Uterus (tissue), 4 donors: ENCODE results near the gene PPP2R5A. TPM values are rescaled to one million over a fixed set of nuclear protein-coding genes. Genes with fewer than 3 reads are reported as not detected.

Experiments
- DNase-seq, 2 donors: peaks; one replicate each; pipeline ENCODE4 v3.0.0-alpha.2; 2019 to 2020
- H3K27ac ChIP-seq, 2 donors: fragments of 200-600 bp; sonication (generic); 1 replicate in 1 of 2; 2 replicates in 1 of 2; pipeline ENCODE4 v1.5.1; 2016 to 2018
- H3K27me3 ChIP-seq, 2 donors: fragments of 200-600 bp; sonication (generic); one replicate each; pipeline ENCODE4 v1.5.1; 2018 to 2019; ENCODE audit warnings: control low read depth in 1 of 2
- H3K36me3 ChIP-seq, 2 donors: fragments of 200-600 bp; sonication (generic); one replicate each; pipeline ENCODE4 v1.5.1; 2019; ENCODE audit warnings: control low read depth in 1 of 2
- H3K4me1 ChIP-seq, 2 donors: fragments of 200-600 bp; sonication (generic); one replicate each; pipeline ENCODE4 v1.5.1; 2018 to 2019; ENCODE audit warnings: control low read depth in 1 of 2
- H3K4me3 ChIP-seq, 2 donors: fragments of 200-600 bp; sonication (generic); 1 replicate in 1 of 2; 2 replicates in 1 of 2; pipeline ENCODE4 v1.5.1; 2018 to 2019; ENCODE audit warnings: mild to moderate bottlenecking in 1 of 2
- H3K9me3 ChIP-seq, 2 donors: fragments of 200-600 bp; sonication (generic); one replicate each; pipeline ENCODE4 v1.5.1; 2019; ENCODE audit warnings: control low read depth in 1 of 2
- CTCF ChIP-seq, 4 experiments: fragments of 200-600 bp in 2 of 4; fragments of 450-650 bp in 2 of 4; sonication (generic) in 2 of 4; IDR thresholded peaks; one replicate each; pipeline ENCODE4 v1.5.1; 2016 to 2019; ENCODE audit warnings: antibody characterized with exemption in 4 of 4, mild to moderate bottlenecking in 2 of 4, moderate library complexity in 1 of 4
- POLR2A ChIP-seq, 2 donors: fragments of 450-650 bp; IDR thresholded peaks; one replicate each; pipeline ENCODE4 v1.6.1; 2016; ENCODE audit warnings: antibody characterized with exemption in 2 of 2, mild to moderate bottlenecking in 1 of 2, moderate library complexity in 1 of 2
- intact Hi-C: fragments of 100-400 bp; cut with DNase I; formaldehyde crosslinking; loops from one replicate; pipeline ENCODE4 v1.15.1; 2023; ENCODE audit warnings: low total_unique reads
- total RNA-seq, 4 donors: library from RNA; depleted of rRNA in 3 of 4; stranded (reverse); fragments of >200 nt in 3 of 4; gene quantifications; one replicate each; pipeline versions ENCODE4 v1.1.0 to v1.2.4, GENCODE V29; 2014 to 2023
- donor health status: DM: yes; HTN: yes; CAD: no.

PPP2R5A gene
- total RNA-seq, 4 donors from 2014 or later: 14.9 to 44.4 (median 34.6) TPM

DNA sequence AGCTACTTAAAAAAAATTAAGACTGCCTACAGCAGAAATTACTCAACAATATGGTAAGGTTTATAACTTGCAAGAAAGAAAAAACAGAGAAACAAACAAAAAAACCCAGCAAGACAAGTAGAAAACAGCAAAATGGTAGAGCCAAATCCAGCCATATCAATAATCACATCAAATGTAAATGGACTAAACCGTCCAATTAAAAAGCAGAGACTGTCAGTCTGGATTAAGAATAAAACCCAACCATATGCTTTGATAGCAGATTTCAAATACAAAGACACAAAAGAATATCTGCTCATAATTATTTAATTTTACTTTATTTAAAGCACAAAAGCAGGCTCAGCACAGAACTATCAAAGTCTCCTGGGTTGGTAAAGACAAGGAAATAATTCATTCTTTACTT lies 112.0 kb downstream of the PPP2R5A start:
- TF ChIP-seq POLR2A (IDR thresholded peaks at IDR 0.05) (no peak), CTCF (IDR thresholded peaks at IDR 0.05) (no peak)
- H3K4me1 ChIP-seq: no peaks in the 10 kb centered on the region
- no peaks in the 10 kb centered on the region for H3K36me3 ChIP-seq
- H3K27me3 ChIP-seq: no peaks in the 10 kb centered on the region
- no peak for DNase-seq
- intact Hi-C loops: no loop called here
- H3K9me3 ChIP-seq: peaks cover 0 to 5% of the 10 kb centered on the region in 2 donors
- no peak overlapping the region for H3K27ac ChIP-seq
- no peak overlapping the region for H3K4me3 ChIP-seq

DNA sequence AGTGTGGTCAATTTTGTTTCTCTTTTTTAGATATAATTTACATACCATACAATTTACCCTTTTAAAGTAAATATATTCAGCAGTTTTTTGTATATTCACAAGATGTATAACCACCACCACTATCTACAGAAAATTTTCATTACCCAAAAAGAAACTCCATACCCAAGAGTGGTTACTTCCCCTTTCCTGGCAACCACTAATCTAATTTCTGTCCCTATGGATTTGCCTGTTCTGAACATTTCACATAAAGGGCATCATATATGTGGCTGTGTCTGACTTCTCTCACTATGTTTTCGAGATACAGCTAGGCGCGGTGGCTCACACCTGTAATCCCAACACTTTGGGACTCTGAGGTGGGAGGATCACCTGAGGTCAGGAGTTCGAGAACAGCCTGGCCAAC lies 115.8 kb downstream of the PPP2R5A start:
- no peak overlapping the region for H3K27ac ChIP-seq
- peaks cover 0 to 5% of the 10 kb centered on the region in 2 donors for H3K9me3 ChIP-seq
- intact Hi-C loops: no loop called here
- no peaks in the 10 kb centered on the region for H3K27me3 ChIP-seq
- no peak for TF ChIP-seq CTCF (IDR thresholded peaks at IDR 0.05)
- TF ChIP-seq POLR2A (IDR thresholded peaks at IDR 0.05): no peak
- no peak for DNase-seq
- no peaks in the 10 kb centered on the region for H3K4me1 ChIP-seq
- no peak overlapping the region for H3K4me3 ChIP-seq
- H3K36me3 ChIP-seq: no peaks in the 10 kb centered on the region

GRCh38 chr1:212401838-212402582 lies 116.8 kb downstream of the PPP2R5A start:
- intact Hi-C loops: no loop called here
- Histone ChIP-seq H3K27ac (no peak overlapping the region), H3K36me3 (no peaks in the 10 kb centered on the region), H3K4me1 (no peaks in the 10 kb centered on the region), H3K27me3 (no peaks in the 10 kb centered on the region), H3K9me3 (peaks cover 0 to 1% of the 10 kb centered on the region in 2 donors), H3K4me3 (no peak overlapping the region)
- no peak for TF ChIP-seq POLR2A (IDR thresholded peaks at IDR 0.05)
- TF ChIP-seq CTCF (IDR thresholded peaks at IDR 0.05): no peak
- DNase-seq: no peak

DNA sequence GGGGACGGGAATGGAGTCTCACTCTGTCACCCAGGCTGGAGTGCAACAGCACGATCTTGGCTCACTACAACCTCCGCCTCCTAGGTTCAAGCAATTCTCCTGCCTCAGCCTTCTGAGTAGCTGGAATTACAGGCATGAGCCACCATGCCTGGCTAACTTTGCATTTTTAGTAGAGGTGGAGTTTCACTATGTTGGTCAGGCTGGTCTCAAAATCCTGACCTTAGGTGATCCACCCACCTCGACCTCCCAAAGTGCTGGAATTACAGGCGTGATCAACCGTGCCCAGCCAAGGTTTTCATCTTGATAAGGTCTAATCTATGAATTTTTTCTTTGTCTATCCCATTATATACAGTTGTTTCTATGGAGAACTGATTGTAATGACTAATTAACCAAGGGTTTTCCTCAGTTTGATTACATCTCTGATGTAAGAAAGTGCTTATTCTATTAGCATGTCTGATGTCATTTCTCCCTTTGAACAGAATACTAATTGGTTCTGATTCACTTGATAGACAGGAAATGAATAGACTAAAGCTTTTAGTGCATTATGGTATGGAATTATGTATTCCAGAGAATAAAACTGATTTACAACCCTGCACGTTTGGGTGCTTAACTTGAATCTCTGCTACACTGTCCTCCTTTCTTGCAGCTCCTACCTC lies 117.6 kb downstream of the PPP2R5A start:
- no peaks in the 10 kb centered on the region for H3K36me3 ChIP-seq
- intact Hi-C loops: no loop called here
- H3K9me3 ChIP-seq: no peaks in the 10 kb centered on the region
- no peaks in the 10 kb centered on the region for H3K4me1 ChIP-seq
- DNase-seq: no peak
- no peak for TF ChIP-seq CTCF (IDR thresholded peaks at IDR 0.05)
- H3K27ac ChIP-seq: no peak overlapping the region
- H3K4me3 ChIP-seq: no peak overlapping the region
- no peaks in the 10 kb centered on the region for H3K27me3 ChIP-seq

GRCh38 chr1:212410231-212410820 lies 125.1 kb downstream of the PPP2R5A start:
- no peaks in the 10 kb centered on the region for H3K36me3 ChIP-seq
- no peak overlapping the region for H3K4me3 ChIP-seq
- H3K27ac ChIP-seq: no peak overlapping the region

More at GRCh38 chr1:212410231-212410820, 125.1 kb downstream of the PPP2R5A start:
- no peaks in the 10 kb centered on the region for H3K9me3 ChIP-seq
- intact Hi-C loops: no loop called here
- H3K4me1 ChIP-seq: no peaks in the 10 kb centered on the region
- TF ChIP-seq POLR2A (IDR thresholded peaks at IDR 0.05): no peak
- TF ChIP-seq CTCF (IDR thresholded peaks at IDR 0.05): no peak
- no peaks in the 10 kb centered on the region for H3K27me3 ChIP-seq
- no peak for DNase-seq
